ENCODE measurements around the gene NPIPB5. TPM values are rescaled to one million over a fixed set of nuclear protein-coding genes. Genes with fewer than 3 reads are reported as not detected.

The NPIPB5 gene
- total RNA-seq, 2 experiments from 2014 or later, result 187 to 228 TPM

Other genes starting within 250 kb of the NPIPB5 start
- gene POLR3E, start 213.5 kb upstream of the NPIPB5 start, total RNA-seq, result 10 to 100 TPM; 66.9 to 67.9 TPM
- 10 to 100 TPM; 34.7 to 37.6 TPM for gene CDR2, start 136.3 kb upstream of the NPIPB5 start, total RNA-seq